PC-3 (cell line): ENCODE measurements around the gene CAPSL. TPM values are rescaled to one million over a fixed set of nuclear protein-coding genes. Genes with fewer than 3 reads are reported as not detected.

Source experiments
- ATAC-seq: fragments of 200-7000 bp; cut with Tn5 transposase; 2 replicates; pipeline ENCODE4 v1.9.1; 2020; ENCODE audit warnings: mild to moderate bottlenecking, moderate library complexity
- BruUV-seq: library from RNA; stranded (reverse); fragments of 400-500 nt; replicated peaks from 2 replicates; lab custom pipeline; 2021; lab: Mats Ljungman, UMichigan
- CTCF ChIA-PET: fragments of 300-600 bp; sonication (Branson Sonifier 250); formaldehyde crosslinking; loops from one replicate; lab custom pipeline; 2022; ENCODE audit warnings: antibody characterized with exemption; lab: Charles Lee
- POLR2A ChIA-PET: fragments of 300-600 bp; sonication (Branson Sonifier 250); formaldehyde crosslinking; loops from one replicate; lab custom pipeline; 2022; ENCODE audit warnings: antibody characterized with exemption; ENCODE audit not compliant: unreplicated experiment; lab: Charles Lee
- DNase-seq: peaks from one replicate; pipeline ENCODE4 v3.0.0-alpha.2; 2015
- H2AFZ ChIP-seq: fragments of 300-600 bp; sonication (generic); 2 replicates; pipeline ENCODE4 v1.6.0; 2016; ENCODE audit warnings: antibody characterized with exemption, low read length
- H3F3A ChIP-seq: fragments of 300-600 bp; sonication (generic); one replicate; pipeline ENCODE4 v1.6.0; 2017; ENCODE audit warnings: antibody characterized with exemption, low read length, control low read depth, mild to moderate bottlenecking; ENCODE audit not compliant: unreplicated experiment
- H3K27ac ChIP-seq: fragments of 300-600 bp; sonication (generic); 2 replicates; pipeline ENCODE4 v1.5.1; 2016; ENCODE audit warnings: mild to moderate bottlenecking, low read length
- H3K27me3 ChIP-seq: fragments of 300-600 bp; sonication (generic); 2 replicates; pipeline ENCODE4 v1.6.1; 2016; ENCODE audit warnings: low read length, mixed read lengths
- H3K36me3 ChIP-seq: fragments of 300-600 bp; sonication (generic); 2 replicates; pipeline ENCODE4 v1.6.1; 2016; ENCODE audit warnings: low read depth, mixed run types, low read length, mixed read lengths
- H3K4me1 ChIP-seq: fragments of 300-600 bp; sonication (generic); 2 replicates; pipeline ENCODE4 v1.5.1; 2016; ENCODE audit warnings: low read length; ENCODE audit not compliant: insufficient read depth
- H3K4me2 ChIP-seq: fragments of 300-600 bp; sonication (generic); 2 replicates; pipeline ENCODE4 v1.6.0; 2016; ENCODE audit warnings: low read length
- H3K4me3 ChIP-seq: fragments of 300-600 bp; sonication (generic); 2 replicates; pipeline ENCODE4 v1.5.1; 2016; ENCODE audit warnings: mild to moderate bottlenecking, low read length, mixed read lengths
- H3K79me2 ChIP-seq: fragments of 300-600 bp; sonication (generic); 2 replicates; pipeline ENCODE4 v1.6.1; 2017; ENCODE audit warnings: low read length, mixed read lengths
- H3K9ac ChIP-seq: fragments of 300-600 bp; sonication (generic); 2 replicates; pipeline ENCODE4 v1.6.0; 2016; ENCODE audit warnings: mild to moderate bottlenecking, low read length
- H3K9me2 ChIP-seq: fragments of 300-600 bp; sonication (generic); replicated peaks from 2 replicates; pipeline ENCODE4 v1.6.1; 2016; ENCODE audit warnings: mixed run types, low read length, mixed read lengths
- H3K9me3 ChIP-seq: fragments of 300-600 bp; sonication (generic); 2 replicates; pipeline ENCODE4 v1.6.1; 2016; ENCODE audit warnings: low read length, mixed read lengths
- H4K20me1 ChIP-seq: fragments of 300-600 bp; sonication (generic); 2 replicates; pipeline ENCODE4 v1.6.1; 2016; ENCODE audit warnings: low read length, mixed read lengths
- EZH2 ChIP-seq: fragments of 300-600 bp; sonication (generic); IDR thresholded peaks from one replicate; pipeline ENCODE4 v1.6.1; 2017; ENCODE audit warnings: antibody characterized with exemption, mild to moderate bottlenecking, low read length; ENCODE audit not compliant: unreplicated experiment
- EZH2phosphoT487 ChIP-seq: fragments of 300-600 bp; sonication (generic); IDR thresholded peaks from 2 replicates; pipeline ENCODE4 v1.6.1; 2018; ENCODE audit warnings: mild to moderate bottlenecking, antibody characterized with exemption, low read length, borderline replicate concordance
- intact Hi-C: fragments of 100-400 bp; cut with micrococcal nuclease; formaldehyde crosslinking; loops from 2 replicates; pipeline ENCODE4 v1.9.0; 2023
- total RNA-seq: library from RNA; depleted of rRNA; stranded (reverse); fragments of >200 nt; gene quantifications from 2 replicates; pipeline ENCODE4 v1.2.3, GENCODE V29; 2014
- TF ChIP-seq, protein P1 (sequence below): fragments of 300-600 bp; sonication (generic); conservative IDR thresholded peaks from 2 replicates; pipeline ENCODE4 v1.5.1; 2017; ENCODE audit warnings: antibody characterized with exemption, low read depth, mild to moderate bottlenecking, low read length

Gene CAPSL
- total RNA-seq, 1 experiment from 2014 or later: 0.11 TPM

GRCh38 chr5:35877655-35878054 lies 60.8 kb downstream of the CAPSL start:
- no peak for DNase-seq
- Histone ChIP-seq H3K9me3 (no peaks in the 10 kb centered on the region), H3K27ac (0 out of 2 replicates have a peak overlapping the region, but pooled peaks have one; percentile 48), H3K4me3 (no peak overlapping the region), H4K20me1 (no peaks in the 10 kb centered on the region), H3K79me2 (no peaks in the 10 kb centered on the region), H3K4me2 (no peak overlapping the region), H2AFZ (no peak overlapping the region), H3K27me3 (no peaks in the 10 kb centered on the region), H3K36me3 (0 out of 2 replicates have a peak, but pooled peaks cover 3% of the 10 kb centered on the region), H3K9me2 (no peaks in the 10 kb centered on the region), H3F3A (no peaks in the 10 kb centered on the region), H3K9ac (no peak overlapping the region), H3K4me1 (peaks cover 15% of the 10 kb centered on the region)
- CTCF ChIA-PET: no interaction called here
- POLR2A ChIA-PET: no interaction called here
- ATAC-seq: no peak
- BruUV-seq: no TSS peak
- intact Hi-C loops: no loop called here
- TF ChIP-seq EZH2 (no peak), EZH2phosphoT487 (no peak)
- TF ChIP-seq, protein P1, sequence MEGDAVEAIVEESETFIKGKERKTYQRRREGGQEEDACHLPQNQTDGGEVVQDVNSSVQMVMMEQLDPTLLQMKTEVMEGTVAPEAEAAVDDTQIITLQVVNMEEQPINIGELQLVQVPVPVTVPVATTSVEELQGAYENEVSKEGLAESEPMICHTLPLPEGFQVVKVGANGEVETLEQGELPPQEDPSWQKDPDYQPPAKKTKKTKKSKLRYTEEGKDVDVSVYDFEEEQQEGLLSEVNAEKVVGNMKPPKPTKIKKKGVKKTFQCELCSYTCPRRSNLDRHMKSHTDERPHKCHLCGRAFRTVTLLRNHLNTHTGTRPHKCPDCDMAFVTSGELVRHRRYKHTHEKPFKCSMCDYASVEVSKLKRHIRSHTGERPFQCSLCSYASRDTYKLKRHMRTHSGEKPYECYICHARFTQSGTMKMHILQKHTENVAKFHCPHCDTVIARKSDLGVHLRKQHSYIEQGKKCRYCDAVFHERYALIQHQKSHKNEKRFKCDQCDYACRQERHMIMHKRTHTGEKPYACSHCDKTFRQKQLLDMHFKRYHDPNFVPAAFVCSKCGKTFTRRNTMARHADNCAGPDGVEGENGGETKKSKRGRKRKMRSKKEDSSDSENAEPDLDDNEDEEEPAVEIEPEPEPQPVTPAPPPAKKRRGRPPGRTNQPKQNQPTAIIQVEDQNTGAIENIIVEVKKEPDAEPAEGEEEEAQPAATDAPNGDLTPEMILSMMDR: no peak

DNA sequence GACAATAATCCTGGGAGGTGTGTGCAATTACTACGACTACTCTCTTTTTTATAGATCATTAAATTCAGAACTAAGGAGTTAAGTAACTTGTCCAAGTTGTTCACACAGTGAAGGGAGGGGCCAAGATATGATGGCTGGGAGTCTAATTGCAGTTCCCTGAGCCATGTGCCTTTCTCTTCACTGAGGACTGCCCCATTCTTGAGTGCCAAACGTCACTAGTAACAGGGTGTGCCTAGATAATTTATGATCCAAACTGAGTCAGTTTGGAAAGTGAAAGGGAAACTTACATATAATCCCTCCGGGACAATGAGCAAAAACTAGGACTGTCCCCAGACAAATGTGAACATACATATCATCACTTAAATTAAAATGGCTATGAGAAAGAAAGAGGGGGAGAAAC lies 61.5 kb downstream of the CAPSL start:
- ChIA-PET POLR2A (no interaction called here), CTCF (no interaction called here)
- Histone ChIP-seq H4K20me1 (no peaks in the 10 kb centered on the region), H3K27me3 (no peaks in the 10 kb centered on the region), H3K27ac (peak overlapping the region; percentile 48), H3K9me2 (no peaks in the 10 kb centered on the region), H3K36me3 (0 out of 2 replicates have a peak, but pooled peaks cover 3% of the 10 kb centered on the region), H3K4me3 (no peak overlapping the region), H3K9ac (no peak overlapping the region), H3F3A (no peaks in the 10 kb centered on the region), H3K79me2 (no peaks in the 10 kb centered on the region), H3K4me1 (peaks cover 15% of the 10 kb centered on the region), H3K4me2 (no peak overlapping the region; the same call in 1 of the 2 replicates), H3K9me3 (no peaks in the 10 kb centered on the region), H2AFZ (peak overlapping the region; percentile 30; the same call in 1 of the 2 replicates)
- intact Hi-C loops: no loop called here
- DNase-seq (peak; percentile 58), ATAC-seq (peak; percentile 86)
- no peak for TF ChIP-seq EZH2
- TF ChIP-seq, protein P1: no peak
- no peak for TF ChIP-seq EZH2phosphoT487
- no TSS peak for BruUV-seq

DNA sequence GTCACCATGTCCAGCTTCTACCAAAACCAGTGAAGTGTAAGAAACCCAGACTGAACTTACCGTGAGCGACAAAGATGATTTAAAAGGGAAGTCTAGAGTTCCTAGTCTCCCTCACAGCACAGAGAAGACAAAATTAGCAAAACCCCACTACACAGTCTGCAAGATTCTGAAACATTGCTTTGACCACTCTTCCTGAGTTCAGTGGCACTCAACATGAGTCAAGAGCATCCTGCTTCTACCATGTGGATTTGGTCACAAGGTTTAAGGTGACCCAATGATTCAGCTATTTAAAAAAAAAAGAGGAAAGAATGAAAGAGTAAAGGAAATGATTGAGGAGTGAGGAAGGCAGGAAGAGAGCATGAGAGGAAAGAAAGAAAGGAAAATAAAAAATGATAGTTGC lies 62.0 kb downstream of the CAPSL start:
- Histone ChIP-seq H3K4me2 (no peak overlapping the region; the same call in 1 of the 2 replicates), H3K9me3 (no peaks in the 10 kb centered on the region), H3K27me3 (no peaks in the 10 kb centered on the region), H3K4me3 (no peak overlapping the region), H2AFZ (0 out of 2 replicates have a peak overlapping the region, but pooled peaks have one; percentile 30), H3K9me2 (no peaks in the 10 kb centered on the region), H3K79me2 (no peaks in the 10 kb centered on the region), H3K9ac (no peak overlapping the region), H3K27ac (peak overlapping the region; percentile 48), H3K36me3 (0 out of 2 replicates have a peak, but pooled peaks cover 3% of the 10 kb centered on the region), H3F3A (no peaks in the 10 kb centered on the region), H4K20me1 (no peaks in the 10 kb centered on the region), H3K4me1 (peaks cover 15% of the 10 kb centered on the region)
- BruUV-seq: no TSS peak
- POLR2A ChIA-PET: interaction anchor here (0.6 kb wide), 1 partner anchor 186 kb away, joined by 4 read pairs; no protein-coding TSS in a partner anchor
- ATAC-seq: peak; percentile 37; the same call in 1 of the 2 replicates
- CTCF ChIA-PET: interaction anchor here (0.6 kb wide), 1 partner anchor 225 kb away, joined by 8 read pairs; no protein-coding TSS in a partner anchor
- intact Hi-C loops: no loop called here
- peak; percentile 15 for DNase-seq
- no peak for TF ChIP-seq EZH2phosphoT487
- TF ChIP-seq, protein P1: no peak
- no peak for TF ChIP-seq EZH2
